Activated T-helper 2 cell treated with anti-CD3 and anti-CD28 coated beads, Interferon-gamma antibody, Interleukin-2, Interleukin-4, amounts not matched to agents 10 μg/mL and 5 μg/mL and 100 μg/mL, durations not matched to agents 14 hours and 24 hours and 36 hours (primary cell): Measurements from ENCODE around the gene VPREB3. TPM values are rescaled to one million over a fixed set of nuclear protein-coding genes. Genes with fewer than 3 reads are reported as not detected.
A peak's percentile ranks its signal among the peaks of the same experiment; 100 is the strongest.
"Not testable (repeated sequence)": the region's sequence is repeated elsewhere in the genome, so short reads cannot be mapped to it uniquely, and the experiment has no call there.

Source experiments
- DNase-seq: peaks from one replicate; pipeline ENCODE4 v3.0.0; 2021; ENCODE audit warnings: low spot score
- H3K27ac Mint-ChIP-seq: one replicate; pipeline ENCODE4 v1.8.0; 2021; ENCODE audit warnings: mixed read lengths
- H3K27me3 Mint-ChIP-seq: one replicate; pipeline ENCODE4 v1.8.0; 2021; ENCODE audit warnings: low read depth, mixed read lengths
- H3K36me3 Mint-ChIP-seq: one replicate; pipeline ENCODE4 v1.8.0; 2021; ENCODE audit warnings: low read depth, mixed read lengths
- H3K4me1 Mint-ChIP-seq: one replicate; pipeline ENCODE4 v1.8.0; 2021; ENCODE audit warnings: low read depth, mixed read lengths
- H3K4me3 Mint-ChIP-seq: one replicate; pipeline ENCODE4 v1.8.0; 2021; ENCODE audit warnings: low read depth, mild to moderate bottlenecking, moderate library complexity, mixed read lengths
- H3K9me3 Mint-ChIP-seq: one replicate; pipeline ENCODE4 v1.8.0; 2021; ENCODE audit warnings: mixed read lengths
- intact Hi-C: fragments of 100-400 bp; cut with micrococcal nuclease; formaldehyde crosslinking; loops from one replicate; pipeline ENCODE4 v1.15.1; 2023
- total RNA-seq: library from RNA; stranded (reverse); gene quantifications from 2 replicates; pipeline ENCODE4 v1.2.3, GENCODE V29; 2022

VPREB3 gene
- total RNA-seq, 1 donor from 2014 or later: not detected

DNA sequence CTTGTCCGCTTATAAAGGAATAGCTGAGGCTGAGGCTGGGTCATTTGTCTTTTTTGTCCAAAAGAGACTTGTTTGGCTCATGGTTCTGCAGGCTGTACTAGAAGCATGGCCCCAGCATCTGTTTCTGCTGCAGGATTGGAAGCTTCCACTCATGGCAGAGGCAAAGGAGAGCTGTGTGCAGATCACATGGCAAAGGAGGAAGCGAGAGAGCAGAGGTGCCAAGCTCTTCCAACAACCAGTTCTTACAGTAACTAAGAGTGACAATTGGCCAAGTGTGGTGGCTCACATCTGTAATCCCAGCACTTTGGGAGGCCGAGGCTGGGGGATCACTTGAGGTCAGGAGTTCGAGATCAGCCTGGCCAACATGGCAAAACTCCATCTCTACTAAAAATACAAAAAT is 26.1 kb downstream of the VPREB3 start:
- H3K27me3 Mint-ChIP-seq, H3K4me3 Mint-ChIP-seq, DNase-seq, H3K36me3 Mint-ChIP-seq, H3K4me1 Mint-ChIP-seq, H3K9me3 Mint-ChIP-seq, intact Hi-C loops, H3K27ac Mint-ChIP-seq: not testable (repeated sequence)

DNA sequence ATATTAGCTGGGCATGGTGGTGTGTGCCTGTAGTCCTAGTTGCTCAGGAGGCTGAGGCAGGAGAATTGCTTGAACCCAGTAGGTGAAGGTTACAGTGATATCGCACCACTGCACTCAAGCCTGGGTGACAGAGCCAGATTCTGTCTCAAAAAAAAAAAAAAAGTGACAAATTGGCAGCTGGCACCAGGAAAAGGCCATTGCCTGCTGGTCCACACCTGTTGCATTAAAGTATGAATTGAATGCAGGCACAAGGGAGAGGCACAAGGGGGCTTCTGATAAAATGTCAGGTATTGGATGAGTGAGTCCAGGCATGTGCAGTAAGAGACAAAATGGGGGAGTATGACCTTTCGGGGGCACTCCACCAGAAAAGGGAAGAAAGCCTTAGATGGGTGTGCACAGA is 31.5 kb downstream of the VPREB3 start:
- no peaks in the 10 kb centered on the region for H3K4me1 Mint-ChIP-seq
- no peak overlapping the region for H3K27ac Mint-ChIP-seq
- H3K36me3 Mint-ChIP-seq: no peaks in the 10 kb centered on the region
- DNase-seq: no peak
- peaks cover 9% of the 10 kb centered on the region for H3K27me3 Mint-ChIP-seq
- no peak overlapping the region for H3K4me3 Mint-ChIP-seq
- H3K9me3 Mint-ChIP-seq: no peaks in the 10 kb centered on the region
- intact Hi-C loops: no loop called here

DNA sequence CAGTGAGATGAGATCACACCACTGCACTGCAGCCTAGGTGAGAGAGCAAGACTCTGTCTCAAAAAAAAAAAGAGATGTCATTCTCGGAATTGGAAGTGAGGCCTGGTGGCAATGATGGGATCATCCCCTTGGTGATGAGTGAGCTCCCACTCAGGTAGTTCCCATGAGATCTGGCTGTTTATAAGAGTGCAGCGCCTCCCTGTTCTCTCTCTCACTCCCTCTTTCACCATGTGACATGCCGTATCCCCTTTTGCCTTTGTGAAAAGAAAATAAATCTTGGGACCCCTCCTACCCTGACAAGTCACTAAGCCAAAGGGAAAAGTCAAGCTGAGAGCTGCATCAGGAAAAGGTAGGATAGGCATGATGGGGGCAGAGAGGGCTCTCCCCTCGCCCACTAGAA is 32.1 kb downstream of the VPREB3 start:
- H3K4me1 Mint-ChIP-seq: peaks cover 2% of the 10 kb centered on the region
- no peak for DNase-seq
- intact Hi-C loops: no loop called here
- H3K36me3 Mint-ChIP-seq: no peaks in the 10 kb centered on the region
- peaks cover 9% of the 10 kb centered on the region for H3K27me3 Mint-ChIP-seq
- H3K9me3 Mint-ChIP-seq: no peaks in the 10 kb centered on the region
- no peak overlapping the region for H3K4me3 Mint-ChIP-seq
- H3K27ac Mint-ChIP-seq: no peak overlapping the region

DNA sequence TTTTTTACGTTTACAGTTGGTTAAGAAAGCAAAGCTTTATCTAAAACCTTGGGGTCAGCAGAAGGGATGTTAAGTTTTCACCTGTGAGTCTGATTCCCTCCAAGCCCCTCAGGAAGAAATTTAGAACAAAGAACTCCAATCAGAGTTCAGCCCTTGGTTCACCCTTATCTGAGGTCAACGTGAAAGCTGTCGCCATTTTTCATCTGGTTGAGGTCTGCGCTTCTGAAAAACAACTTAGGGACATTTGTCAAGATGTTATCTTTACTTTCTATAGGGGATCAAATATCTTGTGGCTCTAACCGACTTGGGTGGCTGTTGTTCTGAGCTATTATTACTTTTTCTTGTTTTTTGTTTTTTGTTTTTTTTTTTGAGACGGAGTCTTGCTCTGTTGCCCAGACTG is 33.4 kb downstream of the VPREB3 start:
- Mint-ChIP-seq H3K4me3 (no peak overlapping the region), H3K27ac (no peak overlapping the region), H3K36me3 (no peaks in the 10 kb centered on the region), H3K27me3 (peaks cover 4% of the 10 kb centered on the region), H3K4me1 (peaks cover 4% of the 10 kb centered on the region), H3K9me3 (no peaks in the 10 kb centered on the region)
- intact Hi-C loops: no loop called here
- no peak for DNase-seq

DNA sequence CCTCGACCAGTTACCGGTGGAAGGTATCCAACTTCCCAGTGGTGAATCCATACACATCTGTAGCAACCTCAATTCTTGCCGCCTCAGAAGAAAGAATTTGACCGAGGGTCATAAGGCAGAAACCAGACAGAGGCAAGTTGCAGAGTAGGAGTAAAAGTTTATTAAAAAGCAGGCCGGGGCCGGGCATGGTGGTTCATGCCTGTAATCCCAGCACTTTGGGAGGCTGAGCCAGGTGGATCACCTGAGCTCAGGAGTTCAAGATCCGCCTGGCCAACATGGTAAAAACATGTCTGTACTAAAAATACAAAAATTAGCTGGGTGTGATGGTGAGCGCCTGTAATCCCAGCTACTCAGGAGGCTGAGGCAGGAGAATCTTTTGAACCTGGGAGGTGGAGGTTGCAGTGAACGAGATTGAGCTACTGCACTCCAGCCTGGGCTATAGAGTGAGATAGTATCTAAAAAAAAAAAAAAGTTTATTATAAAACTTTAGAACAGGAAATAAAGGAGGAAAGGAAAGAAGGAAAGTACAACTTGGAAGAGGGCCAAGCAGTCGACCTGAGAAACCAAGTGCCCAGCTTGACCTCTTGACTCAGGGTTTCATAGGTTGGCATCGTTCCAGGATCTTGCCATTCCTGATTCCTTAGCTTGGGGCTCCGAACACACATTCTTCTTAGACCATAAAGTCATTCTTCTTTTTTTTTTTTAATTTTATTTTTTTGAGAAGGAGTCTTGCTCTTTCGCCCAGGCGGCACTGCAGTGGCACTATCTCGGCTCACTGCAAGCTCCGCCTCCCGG is 35.7 kb downstream of the VPREB3 start:
- intact Hi-C loops: loop anchor here (5.0 kb wide), 1 partner anchor 119 kb away; the partner anchor contains the start of gene DERL3
- Mint-ChIP-seq H3K27me3 (peaks cover 2% of the 10 kb centered on the region), H3K9me3 (no peaks in the 10 kb centered on the region), H3K4me3 (no peak overlapping the region), H3K4me1 (peaks cover 12% of the 10 kb centered on the region), H3K27ac (no peak overlapping the region), H3K36me3 (peaks cover 16% of the 10 kb centered on the region)
- DNase-seq: no peak

DNA sequence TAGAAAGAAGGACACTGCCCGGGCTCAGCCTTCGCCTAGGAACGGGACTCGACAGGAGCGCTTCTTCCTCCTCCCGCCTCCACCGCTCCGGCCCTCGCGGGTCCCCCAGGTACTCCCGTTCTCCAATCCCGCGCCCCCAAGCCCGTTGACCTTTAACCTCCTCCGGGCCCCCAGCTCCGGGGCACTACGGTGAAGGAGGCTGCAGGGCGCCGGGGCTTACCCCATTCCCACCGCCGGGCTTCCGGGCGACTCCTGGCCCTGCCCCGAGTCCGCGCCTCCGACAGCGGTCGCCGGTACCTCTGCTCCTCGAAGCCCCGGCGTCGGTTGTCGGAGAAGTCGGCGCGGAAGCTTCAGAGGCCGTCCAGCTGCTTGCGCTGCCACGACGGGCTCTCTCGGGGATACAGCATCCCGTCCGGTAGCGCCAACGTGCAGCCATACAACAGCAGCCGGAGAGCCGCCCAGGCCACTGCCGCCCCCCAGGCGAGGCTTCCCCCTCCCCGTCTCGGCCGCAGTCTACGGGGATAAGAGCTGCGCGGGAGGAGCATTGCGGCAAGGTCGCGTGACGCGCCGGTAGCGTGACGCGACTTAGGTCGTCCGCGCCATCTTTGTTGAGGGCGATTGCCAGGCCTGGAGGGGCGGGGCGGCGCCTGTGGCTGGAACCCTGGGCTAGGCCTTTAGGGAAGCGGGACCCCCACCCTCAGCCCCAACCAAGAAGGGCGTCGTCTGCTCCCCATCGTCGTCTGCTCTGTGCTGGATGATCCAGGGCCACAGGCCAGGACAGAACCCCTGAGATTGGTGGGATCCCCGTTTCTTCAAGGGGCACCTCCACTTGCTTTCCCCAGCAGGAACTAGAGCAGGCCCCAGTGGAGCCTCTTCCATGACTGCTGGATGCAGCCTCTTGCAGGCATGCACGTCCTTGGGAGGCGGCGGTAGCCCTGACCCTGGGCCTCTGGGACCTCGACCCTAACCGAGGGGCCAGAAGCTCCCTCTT is 37.1 kb downstream of the VPREB3 start:
- peak; percentile 77 for DNase-seq
- peak overlapping the region; percentile 75 for H3K4me3 Mint-ChIP-seq
- H3K27ac Mint-ChIP-seq: peak overlapping the region; percentile 78
- H3K36me3 Mint-ChIP-seq: peaks cover 24% of the 10 kb centered on the region
- H3K27me3 Mint-ChIP-seq: no peaks in the 10 kb centered on the region
- intact Hi-C loops: loop anchor here (1.0 to 5.0 kb wide), 3 partner anchors 12 to 120 kb away; partner anchors contain the start of gene DERL3
- H3K9me3 Mint-ChIP-seq: no peaks in the 10 kb centered on the region
- peaks cover 12% of the 10 kb centered on the region for H3K4me1 Mint-ChIP-seq

DNA sequence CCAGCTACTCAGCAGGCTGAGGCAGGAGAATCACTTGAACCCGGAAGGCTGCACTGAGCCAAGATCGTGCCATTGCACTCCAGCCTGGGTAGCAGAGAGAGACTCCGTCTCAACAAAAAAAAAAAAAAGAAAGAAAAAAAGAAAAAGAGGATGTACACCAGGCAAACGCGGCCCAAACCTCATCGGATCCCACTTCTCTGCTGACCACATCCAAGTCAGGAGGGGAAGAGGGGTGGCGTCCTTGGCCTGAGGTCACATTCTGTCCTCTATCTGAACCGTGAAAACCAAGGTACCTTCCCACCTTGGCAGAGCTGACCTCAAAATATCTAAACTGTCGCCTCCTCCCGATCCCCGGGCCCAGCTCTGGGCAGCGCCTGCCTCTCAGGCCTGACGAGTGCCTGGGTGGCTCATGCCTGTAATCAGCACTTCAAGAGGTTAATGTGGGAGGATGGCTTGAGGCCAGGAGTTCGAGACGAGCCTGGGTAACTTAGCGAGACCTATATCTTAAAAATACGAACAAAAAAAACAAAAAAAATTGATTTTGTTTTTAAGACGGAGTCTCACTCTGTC is 38.3 kb downstream of the VPREB3 start:
- no peaks in the 10 kb centered on the region for H3K9me3 Mint-ChIP-seq
- peaks cover 31% of the 10 kb centered on the region for H3K36me3 Mint-ChIP-seq
- H3K27ac Mint-ChIP-seq: peak overlapping the region; percentile 42
- no peak for DNase-seq
- peaks cover 13% of the 10 kb centered on the region for H3K4me1 Mint-ChIP-seq
- no peaks in the 10 kb centered on the region for H3K27me3 Mint-ChIP-seq
- peak overlapping the region; percentile 75 for H3K4me3 Mint-ChIP-seq
- intact Hi-C loops: loop anchor here (1.0 to 5.0 kb wide), 3 partner anchors 11 to 121 kb away; partner anchors contain the start of gene DERL3

DNA sequence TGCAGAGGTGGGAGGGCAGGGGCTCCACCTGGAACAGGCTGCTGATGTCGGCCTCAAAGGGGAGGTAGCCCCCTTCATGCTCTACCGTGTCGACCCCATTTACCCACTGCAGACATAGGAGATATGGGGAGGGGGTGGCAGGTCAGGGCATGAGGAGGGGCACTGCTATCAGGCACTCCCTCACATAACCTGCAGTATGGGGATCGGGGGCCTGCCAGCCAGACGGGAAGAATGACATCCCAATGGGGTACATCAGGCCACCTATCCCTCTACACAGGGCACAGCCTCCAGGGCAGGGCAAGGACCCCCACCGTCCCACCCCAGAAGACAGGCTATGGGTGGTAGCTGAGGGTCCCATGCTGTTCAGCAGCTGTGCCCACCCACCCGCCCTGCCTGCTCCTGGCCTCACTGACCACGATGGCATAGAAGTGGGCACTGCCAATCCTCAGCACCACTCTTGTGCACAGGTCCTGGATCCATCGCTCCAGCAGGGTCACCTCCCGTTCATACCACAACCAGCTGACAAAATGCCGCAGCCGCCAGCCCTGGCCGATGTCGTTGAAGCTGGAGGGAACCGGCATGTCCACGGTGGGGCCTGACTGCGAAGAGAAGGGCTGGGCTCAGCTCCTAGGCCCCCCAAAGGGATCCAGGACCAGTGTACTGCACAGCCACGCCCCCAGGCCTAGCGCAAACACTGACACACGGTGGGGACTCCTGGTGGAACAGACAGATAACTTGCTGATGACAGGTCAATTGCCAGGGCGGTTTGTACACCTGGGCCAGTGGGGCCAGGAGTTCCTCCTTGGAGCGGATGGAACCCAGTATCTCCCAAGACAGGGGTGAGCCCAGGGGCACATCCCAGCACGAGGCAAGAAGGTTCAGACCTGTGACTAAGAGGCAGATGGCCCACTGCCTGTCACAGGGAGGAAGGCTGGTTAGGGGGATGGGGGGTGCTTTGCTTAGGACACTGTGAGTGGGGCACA is 39.3 kb downstream of the VPREB3 start:
- Mint-ChIP-seq H3K27ac (peak overlapping the region; percentile 67), H3K4me3 (peak overlapping the region; percentile 75), H3K27me3 (no peaks in the 10 kb centered on the region), H3K9me3 (no peaks in the 10 kb centered on the region), H3K36me3 (peaks cover 41% of the 10 kb centered on the region), H3K4me1 (peaks cover 22% of the 10 kb centered on the region)
- DNase-seq: no peak
- intact Hi-C loops: loop anchor here (5.0 kb wide), 1 partner anchor 122 kb away; the partner anchor contains the start of gene DERL3

DNA sequence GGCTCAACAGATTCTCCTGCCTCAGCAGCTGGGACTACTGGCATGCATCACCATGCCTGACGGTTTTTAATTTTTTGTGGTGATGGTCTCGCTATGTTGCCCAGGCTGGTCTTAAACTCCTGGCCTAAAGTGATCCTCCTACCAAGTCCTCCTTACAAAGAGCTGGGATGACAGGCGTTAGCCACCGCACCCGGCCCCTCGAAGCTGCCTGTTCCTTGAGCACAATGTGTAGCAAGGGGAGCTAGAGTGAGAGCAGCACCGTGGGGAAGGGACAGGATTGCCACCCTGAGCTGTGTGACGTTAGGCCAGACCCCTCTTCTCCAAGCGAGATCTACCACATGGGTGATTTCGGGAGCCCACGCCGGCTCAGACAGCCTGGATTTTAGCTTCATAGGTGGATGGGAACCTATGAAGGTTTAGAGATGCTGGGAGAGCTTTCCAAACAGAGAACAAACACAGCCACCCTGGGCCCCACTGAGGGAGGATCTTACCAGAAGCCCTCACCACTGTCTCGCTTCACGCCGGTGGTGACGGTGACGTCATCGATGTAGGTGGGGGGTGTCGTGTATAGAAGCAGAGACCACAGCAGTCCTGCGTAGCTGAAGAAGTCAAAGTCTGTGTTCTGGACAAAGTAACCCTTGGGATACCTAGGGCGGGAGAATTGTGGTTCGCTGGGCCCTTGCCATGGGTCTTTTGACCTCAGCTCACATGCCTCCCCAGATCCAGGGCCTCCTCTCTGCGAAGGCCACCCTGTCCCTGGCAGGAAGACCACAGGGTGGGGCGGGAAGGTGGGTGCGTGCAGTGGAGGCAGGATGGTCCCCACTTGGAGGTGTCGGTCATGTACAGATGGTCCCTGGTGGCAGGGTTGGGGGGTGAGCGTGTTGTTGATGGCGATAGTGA is 40.3 kb downstream of the VPREB3 start:
- intact Hi-C loops: no loop called here
- DNase-seq: no peak

DNA sequence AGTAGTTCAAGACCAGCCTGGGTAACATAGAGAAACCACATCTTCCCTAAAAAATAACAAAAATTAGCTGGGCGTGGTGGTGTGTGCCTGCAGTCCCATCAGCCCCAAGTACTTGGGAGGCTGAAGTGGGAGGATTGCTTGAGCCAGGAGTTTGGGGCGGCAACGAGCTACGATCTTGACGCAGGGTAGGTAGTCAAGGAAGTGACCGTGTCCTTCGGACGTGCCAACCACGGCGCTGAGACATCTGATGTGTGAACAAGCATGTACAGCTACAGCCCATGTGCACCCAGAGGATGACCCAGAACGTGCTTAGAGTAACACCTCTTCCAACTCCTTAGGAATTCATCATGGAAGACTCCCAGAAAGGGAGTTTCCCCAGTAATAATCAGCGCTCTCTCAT is 42.0 kb downstream of the VPREB3 start:
- Mint-ChIP-seq H3K36me3 (peaks cover 68% of the 10 kb centered on the region), H3K4me3 (no peak overlapping the region), H3K4me1 (peaks cover 43% of the 10 kb centered on the region), H3K27me3 (no peaks in the 10 kb centered on the region), H3K27ac (no peak overlapping the region), H3K9me3 (no peaks in the 10 kb centered on the region)
- intact Hi-C loops: no loop called here
- no peak for DNase-seq

More for the DNA sequence above, 40.3 kb downstream of the VPREB3 start:
- peaks cover 32% of the 10 kb centered on the region for H3K4me1 Mint-ChIP-seq
- peaks cover 51% of the 10 kb centered on the region for H3K36me3 Mint-ChIP-seq
- no peaks in the 10 kb centered on the region for H3K9me3 Mint-ChIP-seq
- H3K4me3 Mint-ChIP-seq: peak overlapping the region; percentile 35
- no peaks in the 10 kb centered on the region for H3K27me3 Mint-ChIP-seq
- H3K27ac Mint-ChIP-seq: no peak overlapping the region

DNA sequence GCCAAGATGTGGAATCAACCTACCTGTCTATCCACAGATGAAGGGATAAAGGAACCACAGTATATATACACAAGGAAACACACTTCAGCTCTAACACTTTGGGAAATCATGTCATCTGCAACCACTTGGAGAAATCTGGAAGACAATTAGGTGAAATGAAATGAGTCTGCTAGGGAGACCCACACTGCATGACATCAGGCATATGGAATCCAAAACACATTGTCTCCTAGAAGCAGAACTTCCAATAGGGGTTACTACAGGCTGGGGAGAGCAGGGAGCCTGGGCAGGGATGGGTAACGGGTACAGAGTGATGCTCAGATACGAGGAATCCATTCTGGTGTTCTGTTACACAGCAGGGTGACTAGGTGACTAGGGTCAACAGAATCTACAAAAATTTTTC is 45.1 kb downstream of the VPREB3 start:
- intact Hi-C loops: loop anchor here (5.0 kb wide), 4 partner anchors 43 to 527 kb away; partner anchors contain the start of genes BCR, SMARCB1, VPREB3 and ZNF70
- peak overlapping the region; percentile 65 for H3K27ac Mint-ChIP-seq
- H3K27me3 Mint-ChIP-seq: no peaks in the 10 kb centered on the region
- H3K4me1 Mint-ChIP-seq: peaks cover 64% of the 10 kb centered on the region
- peaks cover 89% of the 10 kb centered on the region for H3K36me3 Mint-ChIP-seq
- H3K9me3 Mint-ChIP-seq: no peaks in the 10 kb centered on the region
- no peak overlapping the region for H3K4me3 Mint-ChIP-seq
- DNase-seq: no peak
